ENCODE results near the gene TMEM80. TPM values are rescaled to one million over a fixed set of nuclear protein-coding genes. Genes with fewer than 3 reads are reported as not detected.
"Not testable (repeated sequence)": the region's sequence is repeated elsewhere in the genome, so short reads cannot be mapped to it uniquely, and the experiment has no call there.

The TMEM80 gene
- total RNA-seq, 1 donor = 9.4 TPM

GRCh38 chr11:689625-690024 lies 6.0 kb upstream of the TMEM80 start:
- H3K4me3 ChIP-seq (ENCODE audit: low read depth, low read length) = no peak overlapping the region
- DNase-seq (ENCODE audit: low read depth) = no peak
- TF ChIP-seq CTCF (IDR thresholded peaks at IDR 0.05; ENCODE audit: insufficient read depth, low read length) = no peak

DNA sequence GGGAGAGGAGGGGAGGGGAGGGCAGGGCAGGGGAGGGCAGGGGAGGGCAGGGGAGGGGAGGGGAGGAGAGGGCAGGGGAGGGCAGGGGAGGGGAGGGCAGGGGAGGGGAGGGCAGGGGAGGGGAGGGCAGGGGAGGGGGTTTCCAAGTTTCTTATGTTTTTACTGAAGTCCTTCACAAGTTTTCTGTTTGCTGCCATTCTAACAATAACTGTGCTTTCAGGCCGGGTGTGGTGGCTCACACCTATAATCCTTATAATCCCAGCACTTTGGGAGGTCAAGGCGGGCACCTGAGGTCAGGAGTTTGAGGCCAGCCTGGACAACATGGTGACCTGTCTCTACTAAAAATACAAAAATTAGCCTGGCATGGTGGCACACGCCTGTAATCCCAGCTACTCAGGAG lies 5.4 kb upstream of the TMEM80 start:
- not testable (repeated sequence) for DNase-seq (ENCODE audit: low read depth); H3K4me3 ChIP-seq (ENCODE audit: low read depth, low read length)

- TF ChIP-seq CTCF (IDR thresholded peaks at IDR 0.05; ENCODE audit: insufficient read depth, low read length) = no peak
- DNase-seq (ENCODE audit: low read depth) = no peak
- no peak overlapping the region for H3K4me3 ChIP-seq (ENCODE audit: low read depth, low read length)
Measured at GRCh38 chr11:690738-691633, 4.6 kb upstream of the TMEM80 start.

DNA sequence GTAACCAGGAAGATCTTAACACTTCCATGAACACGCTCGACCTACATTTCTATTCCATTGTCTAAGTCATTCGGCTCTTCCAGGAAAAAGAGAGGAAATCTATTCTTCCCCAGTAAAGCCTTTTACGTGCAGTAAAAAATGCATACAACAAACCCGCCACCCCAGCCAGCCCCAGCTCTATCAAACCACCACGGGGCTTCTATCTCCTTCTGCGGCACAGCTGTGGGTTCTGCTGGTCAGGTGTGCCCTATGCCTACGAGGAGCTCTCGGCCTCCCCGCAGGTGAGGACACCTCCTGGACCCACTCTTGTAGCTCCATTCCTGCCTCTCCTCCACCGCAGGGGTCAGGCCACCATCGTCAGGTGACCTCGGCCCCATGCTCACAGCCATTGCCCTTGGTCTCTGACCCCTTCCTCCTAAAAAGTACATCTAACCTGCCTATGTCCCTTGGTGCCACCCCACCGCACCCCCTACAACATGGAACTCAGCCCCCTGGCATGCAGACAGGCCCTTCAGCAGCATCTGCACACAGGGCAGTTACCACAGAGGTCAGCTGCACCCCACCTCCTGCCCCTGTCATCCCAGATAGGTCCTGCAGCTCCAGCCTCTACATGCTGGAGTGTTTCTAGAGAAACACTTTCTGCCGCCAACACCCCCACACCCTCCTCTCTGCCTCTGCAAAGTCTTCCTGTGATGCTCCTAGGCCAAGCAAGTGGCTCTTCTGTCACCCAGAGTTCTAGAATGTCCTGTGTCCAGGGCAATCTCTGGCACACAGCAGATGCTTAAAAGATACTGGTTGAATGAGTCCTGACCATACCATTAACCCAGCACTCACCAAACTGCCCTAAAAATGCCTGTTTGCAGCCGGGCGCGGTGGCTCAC lies 3.7 kb upstream of the TMEM80 start:
- H3K4me3 ChIP-seq (ENCODE audit: low read depth, low read length) = no peak overlapping the region
- no peak for DNase-seq (ENCODE audit: low read depth)
- no peak for TF ChIP-seq CTCF (IDR thresholded peaks at IDR 0.05; ENCODE audit: insufficient read depth, low read length)

GRCh38 chr11:692824-693414 lies 2.7 kb upstream of the TMEM80 start:
- H3K4me3 ChIP-seq (ENCODE audit: low read depth, low read length) = no peak overlapping the region
- no peak for TF ChIP-seq CTCF (IDR thresholded peaks at IDR 0.05; ENCODE audit: insufficient read depth, low read length)
- peak; percentile 20 for DNase-seq (ENCODE audit: low read depth)

DNA sequence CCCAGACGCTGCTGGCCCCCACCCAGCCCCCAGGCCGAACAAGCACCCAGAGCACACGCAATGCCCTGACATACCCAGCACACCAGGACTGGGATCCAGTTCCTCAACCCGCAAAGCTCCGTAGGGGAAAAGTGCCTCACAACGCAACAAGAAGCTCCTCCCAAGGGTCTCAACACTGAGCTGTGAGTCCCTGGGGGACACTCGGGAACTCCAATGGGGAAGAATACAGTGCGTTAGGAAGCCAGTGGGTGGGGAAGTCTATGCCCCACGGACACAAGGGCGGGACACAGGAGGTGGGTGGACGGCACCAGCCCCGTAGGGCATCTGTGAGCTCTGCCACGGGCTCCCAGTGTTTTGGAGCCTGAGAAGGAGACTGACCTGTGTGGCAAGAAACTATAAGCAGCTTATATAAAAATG lies 2.2 kb upstream of the TMEM80 start:
- H3K4me3 ChIP-seq (ENCODE audit: low read depth, low read length) = peak overlapping the region; percentile 68
- TF ChIP-seq CTCF (IDR thresholded peaks at IDR 0.05; ENCODE audit: insufficient read depth, low read length) = no peak
- peak; percentile 33 for DNase-seq (ENCODE audit: low read depth)
